ENCODE data around the gene PPM1N.

Gene PPM1N, protein sequence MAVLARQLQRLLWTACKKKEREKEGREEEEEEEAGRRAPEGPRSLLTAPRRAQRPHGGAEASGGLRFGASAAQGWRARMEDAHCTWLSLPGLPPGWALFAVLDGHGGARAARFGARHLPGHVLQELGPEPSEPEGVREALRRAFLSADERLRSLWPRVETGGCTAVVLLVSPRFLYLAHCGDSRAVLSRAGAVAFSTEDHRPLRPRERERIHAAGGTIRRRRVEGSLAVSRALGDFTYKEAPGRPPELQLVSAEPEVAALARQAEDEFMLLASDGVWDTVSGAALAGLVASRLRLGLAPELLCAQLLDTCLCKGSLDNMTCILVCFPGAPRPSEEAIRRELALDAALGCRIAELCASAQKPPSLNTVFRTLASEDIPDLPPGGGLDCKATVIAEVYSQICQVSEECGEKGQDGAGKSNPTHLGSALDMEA

DNA sequence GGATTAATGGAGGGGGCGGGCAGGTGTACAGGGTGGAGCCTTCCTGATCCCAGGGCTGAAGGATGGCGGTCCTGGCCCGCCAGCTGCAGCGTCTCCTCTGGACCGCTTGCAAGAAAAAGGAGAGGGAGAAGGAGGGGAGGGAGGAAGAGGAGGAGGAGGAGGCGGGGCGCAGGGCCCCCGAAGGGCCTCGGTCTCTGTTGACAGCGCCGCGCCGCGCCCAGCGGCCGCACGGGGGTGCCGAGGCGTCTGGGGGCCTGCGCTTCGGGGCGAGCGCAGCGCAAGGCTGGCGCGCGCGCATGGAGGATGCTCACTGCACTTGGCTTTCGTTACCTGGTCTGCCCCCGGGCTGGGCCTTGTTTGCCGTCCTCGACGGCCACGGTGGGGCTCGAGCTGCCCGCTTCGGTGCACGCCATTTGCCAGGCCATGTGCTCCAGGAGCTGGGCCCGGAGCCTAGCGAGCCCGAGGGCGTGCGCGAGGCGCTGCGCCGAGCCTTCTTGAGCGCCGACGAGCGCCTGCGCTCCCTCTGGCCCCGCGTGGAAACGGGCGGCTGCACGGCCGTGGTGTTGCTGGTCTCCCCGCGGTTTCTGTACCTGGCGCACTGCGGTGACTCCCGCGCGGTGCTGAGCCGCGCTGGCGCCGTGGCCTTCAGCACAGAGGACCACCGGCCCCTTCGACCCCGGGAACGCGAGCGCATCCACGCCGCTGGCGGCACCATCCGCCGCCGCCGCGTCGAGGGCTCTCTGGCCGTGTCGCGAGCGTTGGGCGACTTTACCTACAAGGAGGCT lies at the start of gene PPM1N:
Gene PPM1N (plus strand): TSS at position 33 of the 785 bp plus-strand sequence. CDS start 30 bp downstream, at position 63.
- no peak for DNase-seq

DNA sequence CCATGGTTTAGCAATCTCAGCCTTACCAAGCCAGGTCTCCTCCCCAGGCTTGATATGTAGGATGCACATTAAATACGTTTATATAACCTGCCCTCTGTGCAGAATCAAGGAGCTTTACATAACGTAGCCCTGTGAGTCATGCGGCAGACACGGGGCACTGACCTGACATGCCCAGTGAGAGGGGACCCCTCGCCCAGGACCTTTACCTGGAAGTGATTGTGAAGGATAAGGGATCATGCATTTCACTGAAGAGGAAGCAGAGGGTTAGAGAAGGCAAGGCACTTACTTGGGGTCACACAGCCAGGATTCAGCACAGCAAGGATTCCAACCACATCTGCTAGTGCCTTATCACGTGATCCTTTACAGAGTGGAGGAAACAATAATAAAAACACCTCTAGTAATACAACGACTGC lies 49.4 kb upstream of the PPM1N start:
- no peak for DNase-seq

GRCh38 chr19:45450012-45450333 lies 48.3 kb upstream of the PPM1N start:
- no peak for DNase-seq

DNA sequence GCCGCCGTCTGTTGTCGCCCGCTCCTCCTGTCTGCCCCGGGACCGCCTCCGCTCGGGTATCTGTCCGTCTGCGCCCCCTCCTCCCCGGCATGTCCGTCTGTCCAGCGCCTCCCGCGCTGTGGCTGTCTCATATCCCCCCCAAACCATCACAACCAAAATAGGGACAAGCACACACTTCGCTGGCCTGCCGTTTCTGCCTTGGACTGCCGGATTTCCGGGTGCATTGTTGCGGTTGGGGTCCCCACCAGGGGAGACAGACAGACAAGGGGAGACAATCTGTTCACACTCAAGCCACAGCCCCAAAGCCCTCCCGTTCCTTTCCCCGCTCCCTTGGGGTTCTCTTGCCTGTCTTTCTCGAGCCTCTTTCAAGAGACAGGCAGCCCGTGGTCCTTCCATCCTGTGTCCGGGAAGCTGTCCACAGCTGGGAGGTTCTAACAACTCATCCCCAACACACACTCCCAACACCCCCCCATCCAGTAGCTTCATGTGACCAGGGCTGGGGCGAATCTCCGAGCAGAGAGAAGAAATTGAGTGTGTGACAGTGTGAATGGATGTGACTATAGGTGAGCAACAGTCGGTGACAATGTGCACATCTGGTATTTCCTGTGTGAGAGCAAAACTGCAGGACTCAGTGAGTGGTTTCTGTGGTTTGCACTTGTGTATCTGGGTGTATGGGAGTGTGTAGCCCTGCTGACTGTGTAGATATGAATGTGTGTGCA lies 47.0 kb upstream of the PPM1N start:
- no peak for DNase-seq

- DNase-seq, result no peak
These were observed 46.3 kb upstream of the PPM1N start for GRCh38 chr19:45451850-45452387.

DNA sequence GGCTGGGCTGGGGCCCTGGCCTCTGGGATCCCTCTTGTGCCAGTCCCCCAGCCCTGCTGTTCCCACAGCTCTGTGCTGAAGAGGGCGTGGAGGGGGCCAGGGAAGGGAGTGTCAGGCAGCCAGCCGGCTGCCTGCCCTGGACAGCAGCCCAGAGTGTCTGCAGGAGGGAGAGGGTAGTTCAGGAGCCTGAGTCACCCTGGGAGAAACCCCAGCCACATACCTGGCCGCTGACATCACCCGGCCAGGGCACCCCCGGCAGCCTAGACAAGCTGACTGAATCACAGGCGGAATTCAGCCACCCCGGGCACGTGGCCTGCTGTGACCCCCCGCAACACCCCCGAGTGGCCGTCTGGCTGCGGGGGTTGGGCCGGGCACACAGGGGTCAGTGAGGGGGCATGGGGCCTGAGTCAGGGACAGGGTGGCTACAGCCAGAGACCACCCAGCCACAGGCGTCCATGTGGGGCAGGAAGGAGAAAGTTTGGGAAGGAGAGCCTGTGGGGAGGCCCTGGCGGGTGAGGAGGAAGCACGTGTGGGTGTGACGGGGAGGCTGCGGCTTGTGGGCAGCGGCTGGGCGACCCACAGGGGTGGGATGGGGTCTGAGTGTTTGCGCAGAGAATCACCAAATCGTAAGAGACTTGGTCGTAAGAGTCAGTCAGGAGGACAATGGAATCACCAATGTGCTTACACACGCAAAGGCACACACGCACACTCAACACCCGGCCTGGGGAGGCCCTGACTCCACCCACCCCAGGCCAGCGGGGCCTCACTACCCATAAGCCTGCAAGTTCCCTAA lies 42.3 kb upstream of the PPM1N start:
- DNase-seq, result peak; percentile 90

GRCh38 chr19:45456500-45456815 lies 41.8 kb upstream of the PPM1N start:
- no peak for DNase-seq

GRCh38 chr19:45457776-45458175 lies 40.5 kb upstream of the PPM1N start:
- DNase-seq, result no peak

DNA sequence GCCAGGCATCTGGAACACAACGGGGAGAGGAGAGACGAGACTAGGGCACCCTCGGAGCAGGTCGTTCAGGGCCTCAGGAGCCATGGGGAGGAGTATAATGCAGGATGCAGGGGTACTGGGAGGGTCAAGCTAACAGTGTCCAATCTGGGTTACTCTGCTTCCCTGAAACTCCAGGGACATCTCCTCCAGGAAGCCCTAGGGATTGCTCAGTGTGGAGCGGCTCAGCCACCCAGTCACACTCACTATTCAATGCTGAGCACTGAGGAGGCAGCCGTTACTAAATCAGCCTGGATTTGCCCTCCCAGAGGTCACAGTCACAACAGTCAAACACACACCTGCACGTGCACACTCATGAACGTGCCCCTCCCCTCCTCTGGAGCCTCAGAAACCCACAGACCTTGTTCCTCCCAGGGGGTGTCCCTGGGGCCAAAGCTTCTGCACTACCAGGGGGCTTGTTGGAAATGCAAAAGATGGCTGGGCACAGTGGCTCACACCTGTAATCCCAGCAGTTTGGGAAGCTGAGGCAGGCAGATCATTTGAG lies 37.4 kb upstream of the PPM1N start:
- no peak for DNase-seq

GRCh38 chr19:45462174-45462573 lies 36.1 kb upstream of the PPM1N start:
- DNase-seq, result no peak

DNA sequence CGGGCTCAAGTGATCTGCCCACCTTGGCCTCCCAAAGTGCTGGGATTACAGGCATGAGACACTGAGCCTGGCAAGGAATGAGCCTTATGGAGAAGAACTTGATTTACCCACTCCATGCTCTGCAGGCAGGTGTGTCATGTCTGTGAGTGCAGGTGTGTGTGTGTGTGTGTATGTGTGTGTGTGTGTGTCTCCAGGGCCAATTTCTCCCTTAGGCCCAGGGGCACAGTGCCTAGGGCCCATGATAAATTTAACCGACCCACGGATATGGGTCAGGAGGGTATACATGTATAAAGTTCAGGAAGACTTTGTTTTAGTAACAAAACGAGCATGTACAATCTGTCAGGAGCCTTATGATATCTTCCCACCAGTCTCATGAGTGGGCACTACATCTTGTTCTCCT lies 35.0 kb upstream of the PPM1N start:
- no peak for DNase-seq

DNA sequence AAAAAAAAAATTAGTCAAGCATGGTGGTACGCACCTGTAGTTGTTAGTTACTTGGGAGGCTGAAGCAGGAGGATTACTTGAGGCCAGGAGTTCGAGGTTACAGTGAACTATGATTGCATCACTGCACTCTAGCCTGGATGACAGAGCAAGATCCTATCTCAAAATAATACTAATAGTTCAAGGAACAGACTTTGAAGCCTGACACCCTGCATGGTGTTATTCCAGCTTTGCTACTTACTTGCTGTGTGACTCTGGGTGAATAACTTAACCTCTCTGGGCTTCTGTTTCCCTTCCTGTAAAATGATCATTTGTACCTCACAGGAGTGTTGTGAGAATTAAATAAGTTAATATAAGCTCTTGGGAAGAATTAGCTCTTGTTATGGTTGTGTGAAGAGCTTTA lies 34.0 kb upstream of the PPM1N start:
- no peak for DNase-seq

- DNase-seq, result no peak
These were observed 33.3 kb upstream of the PPM1N start for GRCh38 chr19:45464852-45465441.

GRCh38 chr19:45467115-45467455 lies 31.2 kb upstream of the PPM1N start:
- DNase-seq, result no peak

DNA sequence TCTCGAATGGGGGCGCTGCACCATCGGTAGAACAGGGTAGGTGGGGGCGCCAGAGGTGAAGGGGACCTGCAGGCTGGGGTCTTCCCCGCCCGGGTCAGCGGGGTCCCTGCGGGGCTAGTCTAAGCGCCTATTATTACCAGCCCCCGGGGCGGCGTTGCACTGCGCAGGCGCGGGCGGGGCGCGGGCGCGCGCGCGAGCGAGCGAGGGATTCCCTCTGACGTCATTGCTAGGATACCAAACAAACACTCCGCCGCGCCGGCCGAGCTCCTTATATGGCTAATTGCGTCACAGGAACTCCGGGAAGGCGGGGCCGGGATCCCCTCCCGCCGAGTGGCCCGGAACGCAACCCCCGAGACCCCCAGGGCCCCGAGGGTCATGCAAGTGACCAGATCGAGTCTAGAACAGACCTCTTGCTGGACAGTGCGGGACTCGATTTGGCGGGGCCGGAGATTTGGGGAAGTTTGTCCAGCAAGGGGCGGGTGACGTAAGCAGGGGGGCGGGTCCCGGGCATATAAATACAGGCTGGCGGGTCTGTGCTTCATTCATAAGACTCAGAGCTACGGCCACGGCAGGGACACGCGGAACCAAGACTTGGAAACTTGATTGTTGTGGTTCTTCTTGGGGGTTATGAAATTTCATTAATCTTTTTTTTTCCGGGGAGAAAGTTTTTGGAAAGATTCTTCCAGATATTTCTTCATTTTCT lies 30.6 kb upstream of the PPM1N start, which contains the start of gene FOSB:
Gene FOSB (plus strand): TSS at position 541 of the 703 bp plus-strand sequence. CDS start 591 bp downstream, outside the sequence.
- peak; percentile 98 for DNase-seq

GRCh38 chr19:45468159-45468651 lies 30.0 kb upstream of the PPM1N start:
- DNase-seq, result no peak

GRCh38 chr19:45468803-45469131 lies 29.5 kb upstream of the PPM1N start:
- DNase-seq, result no peak

GRCh38 chr19:45469132-45469944 lies 28.9 kb upstream of the PPM1N start:
- peak; percentile 97 for DNase-seq

GRCh38 chr19:45469945-45470761 lies 28.1 kb upstream of the PPM1N start:
- DNase-seq, result peak; percentile 54

GRCh38 chr19:45470762-45471081 lies 27.5 kb upstream of the PPM1N start:
- no peak for DNase-seq
